Measurements from ENCODE around the gene FBXO3.

GRCh38 chr11:33770236-33770635 lies 4.1 kb downstream of the FBXO3 start:
- TF ChIP-seq CTCF (conservative IDR thresholded peaks at IDR 0.05; ENCODE audit: low read length) (no peak), EZH2phosphoT487 (IDR thresholded peaks at IDR 0.05; ENCODE audit: borderline replicate concordance, low read depth, low read length) (no peak)

Data from OCI-LY7 (cell line).